HG02588 (cell line): ENCODE results near the gene BLTP3B.
A peak's percentile ranks its signal among the peaks of the same experiment; 100 is the strongest.

ENCODE experiments used
- ATAC-seq: cut with Tn5 transposase; IDR thresholded peaks from one replicate; pipeline ENCODE4 v1.9.1; 2021; ENCODE audit warnings: mild to moderate bottlenecking, moderate library complexity; ENCODE audit not compliant: unreplicated experiment

The BLTP3B gene

DNA sequence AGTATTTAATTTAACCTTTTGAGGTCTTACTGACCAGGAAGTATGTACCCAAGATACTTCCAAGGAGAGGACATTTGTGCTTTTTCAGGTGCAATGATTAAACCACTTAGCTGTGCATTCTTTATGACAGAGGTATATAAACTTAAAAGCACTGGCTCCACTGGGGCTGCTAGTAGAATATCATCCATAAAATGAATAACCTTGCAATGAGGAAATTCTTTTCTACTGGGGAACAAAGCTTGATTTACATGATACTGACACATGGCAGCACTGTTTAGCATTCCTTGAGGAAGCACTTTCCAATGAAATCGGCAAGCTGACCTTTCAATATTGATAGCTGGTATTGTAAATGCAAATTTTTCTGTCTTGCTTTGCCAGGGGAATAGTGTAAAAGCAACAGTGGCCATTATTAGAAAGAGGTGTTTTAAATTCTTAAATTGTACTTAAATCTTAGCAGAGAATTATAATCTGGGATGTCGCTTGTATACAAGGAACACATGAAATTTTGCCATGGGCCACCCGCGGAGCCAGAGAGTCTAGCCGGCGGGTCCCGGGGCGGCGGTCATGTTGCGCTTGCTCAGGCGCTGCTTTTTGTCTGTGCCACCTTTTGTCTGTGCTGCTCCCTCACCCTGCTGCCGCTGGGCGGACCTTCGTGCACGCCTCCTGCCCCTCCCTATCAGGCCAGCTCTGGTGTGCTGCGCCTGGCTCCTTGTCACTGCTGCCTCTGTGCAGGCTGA lies 20.9 kb upstream of the BLTP3B start:
- ATAC-seq, result peak; percentile 92

DNA sequence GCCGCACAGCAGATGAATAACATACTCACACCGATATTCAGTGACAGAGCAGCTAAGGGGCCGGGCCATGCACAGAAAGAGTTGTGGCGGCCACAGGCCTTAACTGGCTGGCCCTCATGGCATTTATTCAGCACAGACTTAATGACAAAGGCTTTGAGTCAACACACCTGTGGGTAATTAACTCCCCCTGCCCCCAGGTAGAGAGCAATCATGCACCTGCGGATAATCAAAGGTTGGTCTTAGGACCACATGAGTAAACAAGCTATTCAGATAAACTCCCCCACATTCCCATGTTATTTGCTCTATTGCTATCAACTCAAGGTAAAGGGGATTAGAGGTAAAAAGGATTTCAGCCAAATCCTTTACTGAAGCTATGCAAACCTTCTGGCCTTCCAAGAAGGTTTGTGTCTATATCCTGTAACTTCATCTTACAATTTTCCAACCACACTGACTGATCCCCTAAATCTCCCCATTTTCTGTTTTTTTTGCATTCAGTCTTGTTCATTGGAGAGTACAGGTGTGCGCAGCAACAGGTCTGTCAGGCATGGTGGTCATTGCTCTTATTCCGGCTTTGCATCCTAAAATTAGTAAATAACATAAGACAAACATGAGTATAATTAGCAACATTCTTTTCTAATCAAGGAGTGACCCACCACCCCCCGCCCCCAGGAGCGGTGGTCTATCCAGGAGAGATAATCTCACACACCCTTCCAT lies 16.9 kb upstream of the BLTP3B start:
- ATAC-seq, result no peak

DNA sequence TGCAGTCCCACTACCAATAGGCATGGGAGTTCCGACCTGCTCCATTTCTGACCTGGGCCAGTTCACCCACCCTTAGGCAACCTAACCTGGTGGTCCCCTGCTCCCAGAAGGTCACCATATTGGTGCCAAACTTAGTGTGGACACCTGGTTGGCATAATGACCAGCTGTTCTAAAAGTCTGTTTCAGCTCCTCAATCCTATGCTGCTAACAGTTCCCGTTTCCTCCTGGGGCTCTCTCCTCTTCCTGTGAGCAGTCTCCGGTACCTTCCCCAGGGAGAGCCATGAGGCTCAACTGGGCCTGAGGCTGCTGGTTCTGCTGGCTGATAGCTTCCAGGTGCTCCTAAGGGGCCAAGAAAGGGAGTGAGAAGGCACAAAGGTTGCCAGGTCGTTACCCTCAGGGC lies 15.9 kb upstream of the BLTP3B start:
- peak; percentile 67 for ATAC-seq

DNA sequence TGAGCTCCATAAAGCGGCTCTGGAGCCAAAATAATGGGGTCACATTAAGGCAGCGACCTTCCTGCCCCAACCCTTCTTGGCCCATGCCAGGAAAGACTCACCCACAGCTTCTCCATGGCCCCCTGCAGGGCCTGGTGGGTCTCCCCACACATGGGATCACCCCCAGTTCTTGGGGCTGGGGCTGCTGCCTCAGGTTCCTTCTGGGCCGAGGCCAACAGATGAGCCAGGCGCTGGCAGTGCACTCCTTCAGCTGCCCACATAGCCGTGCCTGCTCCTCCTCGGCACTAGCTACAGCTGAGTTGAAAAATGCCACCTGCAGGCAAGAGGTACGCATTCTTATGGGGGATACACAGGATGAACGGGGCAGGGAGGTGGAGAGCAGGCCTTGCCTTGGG lies 14.8 kb upstream of the BLTP3B start:
- no peak for ATAC-seq

DNA sequence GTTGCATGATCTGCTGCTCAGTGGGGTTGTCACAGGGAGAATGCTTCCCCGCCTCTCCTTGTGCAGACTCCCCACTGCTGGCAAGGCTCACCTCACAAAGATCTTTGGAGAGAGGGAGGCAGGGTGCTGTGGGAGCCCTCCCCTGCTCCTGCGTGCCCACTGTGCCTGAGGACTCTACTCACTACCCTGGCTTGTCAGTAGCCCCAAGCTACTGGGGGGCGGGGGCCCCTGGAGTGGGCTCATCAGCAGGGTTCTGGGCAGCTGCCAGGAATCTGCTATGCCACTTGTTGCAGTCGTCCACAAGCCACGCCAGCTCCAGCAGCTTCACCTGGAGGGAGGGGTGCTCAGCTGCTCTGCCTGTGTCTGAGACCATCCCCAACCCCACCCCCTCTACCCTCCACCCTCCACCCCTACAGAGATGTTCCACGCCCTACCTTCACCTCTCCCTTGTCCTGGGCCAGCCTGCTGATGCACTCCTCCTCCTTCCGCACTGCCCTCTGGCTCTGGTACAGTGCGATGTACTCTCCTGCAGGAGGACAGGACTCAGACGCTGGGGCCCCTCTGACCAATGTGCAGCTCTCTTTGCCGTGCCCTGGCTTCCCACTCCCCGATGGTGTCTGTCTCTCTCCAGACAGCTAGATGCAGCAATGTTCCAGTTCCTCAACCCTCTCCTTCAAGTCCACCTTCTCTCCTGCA lies 14.2 kb upstream of the BLTP3B start:
- no peak for ATAC-seq

DNA sequence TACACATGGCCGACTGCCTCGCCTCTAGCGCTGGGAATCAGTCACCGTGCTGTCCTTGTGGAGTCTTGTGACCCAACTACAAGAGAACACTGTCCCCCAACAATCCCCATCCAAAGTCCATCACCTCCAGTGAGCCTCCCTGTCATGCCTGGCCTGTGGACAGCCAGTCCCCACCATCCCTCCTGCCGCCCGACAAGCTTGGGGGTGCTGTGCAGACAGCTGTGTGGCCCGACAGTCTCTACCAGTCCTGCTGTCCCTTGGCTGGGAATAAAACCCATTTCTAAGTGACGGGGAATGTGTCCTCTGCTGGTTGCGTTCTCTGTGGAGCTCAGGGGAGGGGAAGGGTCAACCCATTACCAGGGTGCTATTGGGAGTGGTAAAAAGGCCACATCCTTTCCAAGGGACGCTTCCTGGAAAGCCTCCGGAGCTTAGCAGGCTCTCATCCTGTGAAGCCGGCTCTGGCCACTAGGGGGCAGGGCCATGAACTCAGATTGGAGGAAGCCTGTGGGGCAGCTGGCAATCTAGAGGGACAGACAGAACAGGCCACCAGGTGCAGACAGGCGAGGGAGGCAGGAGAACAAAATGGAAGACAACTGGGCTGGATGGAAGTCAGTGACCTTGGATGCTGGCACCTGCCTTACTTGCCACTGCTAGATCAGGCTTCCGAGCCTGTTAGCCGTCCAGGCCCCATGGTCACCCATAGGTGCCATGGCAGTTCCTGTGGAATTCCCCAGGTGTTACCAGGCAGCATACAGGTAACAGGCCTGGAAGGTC lies 12.0 kb upstream of the BLTP3B start:
- ATAC-seq, result peak; percentile 47

DNA sequence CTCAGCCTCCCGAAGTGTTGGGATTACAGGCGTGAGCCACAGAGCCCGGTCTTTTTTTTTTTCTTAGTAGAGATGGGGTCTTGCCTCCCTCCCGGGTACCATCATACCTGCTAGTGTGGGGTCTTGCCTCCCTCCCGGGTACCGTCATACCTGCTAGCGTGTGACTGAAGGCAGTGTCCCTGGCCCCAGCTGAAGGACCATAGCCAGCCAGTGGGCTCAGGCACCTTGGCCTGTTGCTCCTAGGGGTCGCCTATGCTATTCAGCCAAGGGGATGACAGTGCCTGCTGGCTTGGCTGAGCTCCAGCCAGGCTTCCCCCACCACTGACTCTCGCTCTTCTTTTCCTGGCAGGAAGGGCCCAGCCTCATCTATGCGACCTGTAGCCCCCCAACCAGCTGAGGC lies 10.5 kb upstream of the BLTP3B start:
- ATAC-seq, result no peak

DNA sequence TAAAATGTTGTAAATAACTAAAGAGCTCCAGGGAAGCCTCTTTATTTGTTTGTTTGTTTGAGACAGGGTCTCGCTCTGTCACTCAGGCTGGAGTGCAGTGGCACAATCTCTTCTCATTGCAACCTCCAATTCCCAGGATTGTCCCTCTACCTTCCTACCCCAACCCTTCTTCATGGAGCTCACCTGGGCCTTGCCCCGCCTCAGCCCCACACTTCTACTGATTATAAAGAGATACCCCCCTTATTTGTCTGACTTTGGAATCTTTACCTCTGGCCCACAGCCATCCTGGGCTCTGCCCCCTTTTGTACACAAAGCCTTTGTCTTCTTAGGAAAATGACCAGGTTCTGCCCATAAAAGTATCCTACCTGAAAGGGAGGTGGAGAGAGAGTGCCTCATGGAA lies 9.1 kb upstream of the BLTP3B start:
- no peak for ATAC-seq

DNA sequence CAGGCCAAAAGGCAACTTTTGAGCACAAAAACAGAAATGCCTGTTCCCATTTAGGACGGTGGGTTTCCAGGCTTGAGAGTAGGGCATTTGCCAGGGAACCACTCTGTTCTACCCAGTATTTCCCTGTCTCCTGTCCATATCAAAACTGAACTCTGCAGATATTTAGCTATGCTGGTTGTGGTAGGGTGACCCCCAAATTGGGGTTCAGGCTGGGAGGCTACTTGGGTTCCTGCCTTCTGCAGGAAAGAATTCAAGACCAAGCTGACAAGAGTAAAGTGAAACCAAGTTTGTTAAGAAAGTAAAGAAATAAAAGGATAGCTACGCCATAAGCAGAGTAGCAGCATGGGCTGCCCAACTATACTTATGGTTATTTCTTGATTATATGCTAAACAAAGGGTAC lies 3.6 kb upstream of the BLTP3B start:
- no peak for ATAC-seq

DNA sequence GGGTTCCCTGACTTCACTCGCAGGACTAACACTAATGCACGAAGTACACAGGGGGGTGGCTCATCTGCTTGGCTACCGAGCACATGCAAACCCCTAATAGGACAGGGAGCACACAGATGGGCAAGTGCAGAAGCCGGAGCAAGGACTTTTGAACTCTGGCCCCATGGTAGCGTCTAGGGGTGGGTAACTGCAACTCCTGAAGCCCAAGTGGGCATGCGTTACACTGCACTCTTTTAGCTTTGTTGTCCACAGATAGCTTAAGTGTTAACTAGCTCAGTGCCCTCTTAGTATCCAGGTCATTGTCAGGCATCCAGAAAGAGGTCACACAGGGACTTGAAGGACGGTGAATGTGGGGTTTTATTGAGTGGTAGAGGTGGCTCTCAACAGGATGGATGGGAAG lies 3.0 kb upstream of the BLTP3B start:
- ATAC-seq, result no peak

DNA sequence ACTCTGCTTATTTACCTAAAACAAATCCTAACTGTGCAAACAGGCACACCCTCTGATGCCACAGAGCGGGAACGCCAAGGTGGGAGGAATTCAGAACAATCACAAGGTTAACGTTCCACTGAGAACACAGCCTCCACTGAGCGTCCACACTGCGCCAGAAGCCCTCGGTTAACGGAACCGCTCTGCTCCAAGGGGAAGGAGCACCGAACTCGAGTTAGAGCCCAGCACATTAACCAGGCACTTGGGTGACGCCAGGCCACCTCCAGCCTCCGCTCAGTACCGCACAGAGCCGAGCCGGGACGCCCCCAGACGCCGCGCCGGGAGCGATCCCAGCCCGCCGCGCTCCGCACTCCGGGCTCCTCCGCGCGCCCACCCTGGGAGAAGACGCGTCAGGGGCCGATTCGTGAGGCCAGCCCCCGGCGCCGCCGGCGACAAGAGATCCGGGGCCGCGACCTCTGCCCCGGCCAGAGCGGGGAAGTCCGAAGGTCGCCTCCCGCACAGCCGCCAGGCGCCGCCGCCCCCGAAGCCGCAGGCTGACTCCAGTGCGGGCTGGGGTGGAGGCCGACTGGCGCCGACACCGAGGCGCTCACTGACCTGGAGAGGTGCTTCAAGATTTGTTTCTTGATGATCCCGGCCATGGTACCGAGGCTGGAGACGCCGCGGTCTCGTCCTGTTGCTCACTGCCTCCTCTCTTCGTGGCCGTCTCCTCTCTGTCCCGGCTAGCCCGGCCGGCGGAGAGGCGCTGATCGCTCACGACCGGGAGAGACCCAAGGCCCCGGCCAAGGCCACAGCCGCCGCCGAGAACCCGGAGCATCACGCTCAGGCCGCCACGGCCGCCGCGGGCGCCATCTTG lies 450 bp downstream of the BLTP3B start:
- peak; percentile 41 for ATAC-seq

DNA sequence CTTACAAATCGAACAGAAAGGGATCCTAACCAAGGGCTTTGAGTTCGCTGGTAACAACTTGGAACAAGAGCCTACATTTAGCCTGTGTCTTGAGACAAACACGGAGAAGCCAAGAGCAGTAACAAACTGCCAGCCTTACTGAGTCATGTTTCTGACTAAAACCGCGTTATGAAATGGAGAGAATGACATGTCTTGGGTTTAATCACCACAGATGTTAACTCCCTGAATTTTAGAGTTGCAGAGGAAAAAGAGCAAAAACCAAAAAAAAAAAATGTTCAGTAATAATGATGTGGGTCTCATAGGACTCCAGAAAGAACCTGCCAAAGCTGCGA lies 1.0 kb downstream of the BLTP3B start:
- peak; percentile 30 for ATAC-seq

DNA sequence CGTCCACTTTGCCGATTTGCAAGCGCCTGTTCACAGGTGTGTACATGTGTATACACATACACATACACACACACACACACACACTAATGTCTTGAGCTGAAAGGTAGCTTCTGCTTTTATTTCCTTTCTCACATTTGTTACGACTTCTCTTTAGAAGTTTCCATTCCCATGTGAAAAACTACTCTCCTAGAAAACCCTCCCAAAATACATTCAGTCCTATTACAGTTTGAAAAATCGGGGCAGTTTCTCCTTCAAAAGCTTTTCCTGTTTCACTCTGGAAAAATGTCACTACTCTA lies 3.9 kb downstream of the BLTP3B start:
- ATAC-seq, result no peak

DNA sequence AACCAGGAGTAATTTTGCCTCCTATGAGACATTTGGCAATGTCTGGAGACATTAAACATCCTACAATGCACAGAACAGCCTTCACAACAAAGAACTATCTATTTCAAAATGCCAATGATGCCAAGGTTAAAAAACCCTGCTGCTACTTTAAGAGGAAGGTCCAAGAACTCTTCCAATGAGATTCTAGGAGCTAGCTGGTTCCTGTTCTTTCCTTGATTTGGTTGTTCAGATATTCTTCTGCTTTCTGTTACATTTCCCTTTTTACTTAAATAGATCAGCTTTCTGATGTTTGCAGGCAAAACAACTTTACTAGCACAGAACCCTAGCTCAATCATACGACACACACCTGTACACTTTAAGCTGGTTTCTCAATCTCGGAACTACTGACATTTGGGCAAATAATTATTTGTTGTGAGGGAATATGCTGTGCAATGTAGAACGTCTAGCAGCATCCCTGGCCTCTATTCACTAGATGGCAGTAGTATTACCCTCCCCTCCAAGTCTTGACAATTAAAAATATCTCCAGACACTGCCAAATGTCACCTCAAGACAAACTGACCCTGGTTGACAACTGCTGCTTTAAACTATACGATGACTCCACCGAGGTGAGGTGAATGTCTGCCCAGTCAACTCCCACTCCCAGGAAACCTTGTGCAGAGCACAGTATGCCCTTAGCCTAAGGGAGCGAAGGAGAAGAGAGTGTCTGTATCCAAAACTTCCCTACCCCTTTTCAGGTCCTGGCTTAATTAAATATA lies 4.4 kb downstream of the BLTP3B start:
- no peak for ATAC-seq

DNA sequence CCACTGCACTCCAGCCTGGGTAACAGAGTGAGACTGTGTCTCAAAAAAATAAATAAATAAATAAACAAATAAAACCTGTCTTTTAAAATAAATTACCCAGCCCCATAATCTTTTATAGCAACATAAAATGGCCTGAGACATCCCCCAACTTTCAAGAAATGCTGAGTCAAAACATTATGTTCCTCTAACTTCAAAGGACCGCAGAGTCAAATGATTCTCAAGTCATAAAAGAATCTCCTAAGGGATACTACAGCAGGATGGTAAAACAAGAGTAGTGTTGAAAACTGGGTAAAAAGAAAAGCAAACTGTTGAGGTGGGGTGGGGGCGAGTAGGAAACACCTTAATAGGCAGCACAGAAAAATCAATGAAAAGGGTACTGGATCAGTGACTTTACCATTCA lies 9.5 kb downstream of the BLTP3B start:
- ATAC-seq, result no peak

DNA sequence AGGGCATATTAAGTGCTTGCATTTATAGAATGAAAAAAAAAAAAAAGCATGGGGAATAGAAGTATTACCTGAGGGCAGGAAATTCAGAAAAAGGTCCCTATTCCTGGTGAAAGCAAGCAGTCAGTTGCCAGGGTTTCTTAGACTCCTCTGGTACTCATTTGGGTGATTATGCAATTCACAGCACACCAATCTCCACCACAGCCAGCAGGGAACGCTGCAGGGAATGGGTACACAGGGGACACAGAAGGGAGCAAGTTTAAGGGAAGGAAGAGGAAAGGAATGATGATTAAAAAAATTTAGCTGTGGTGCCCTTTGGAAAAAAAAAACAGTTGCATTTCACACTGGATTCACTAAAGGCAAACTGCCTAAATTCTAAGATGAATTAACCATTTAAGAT lies 14.2 kb downstream of the BLTP3B start:
- ATAC-seq, result no peak

DNA sequence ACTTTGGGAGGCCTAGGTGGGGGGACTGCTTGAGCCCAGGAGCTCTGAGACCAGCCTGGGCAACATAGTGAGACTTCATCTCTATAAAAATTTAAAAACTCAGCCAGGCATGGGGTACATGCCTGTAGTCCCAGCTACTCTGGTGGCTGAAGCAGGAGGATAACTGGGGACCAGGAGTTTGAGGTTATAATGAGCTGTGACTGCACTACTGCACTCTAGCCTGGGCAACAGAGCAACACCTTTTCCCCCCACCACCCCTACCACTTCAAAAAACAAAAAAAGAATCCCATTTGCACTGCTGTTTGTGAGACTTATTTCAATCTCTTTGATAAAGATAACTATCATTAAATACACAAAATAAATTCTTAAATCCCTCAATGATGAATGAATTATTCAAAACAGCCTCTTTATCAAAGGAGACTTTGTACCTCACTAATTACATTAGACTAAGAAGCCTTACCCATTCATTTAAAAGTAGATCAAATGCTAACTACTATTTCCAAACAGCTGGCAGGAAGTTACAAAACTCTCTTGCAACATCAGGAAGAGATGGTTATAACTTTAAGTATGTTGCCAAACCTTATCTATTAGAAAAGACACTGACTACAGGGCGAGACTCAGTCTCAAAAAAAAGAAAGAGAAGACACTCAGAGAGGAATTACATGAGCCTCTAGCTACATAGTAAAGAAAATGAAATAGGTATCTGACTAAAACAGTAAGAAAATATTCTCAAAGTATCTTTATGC lies 14.7 kb downstream of the BLTP3B start:
- ATAC-seq, result no peak

DNA sequence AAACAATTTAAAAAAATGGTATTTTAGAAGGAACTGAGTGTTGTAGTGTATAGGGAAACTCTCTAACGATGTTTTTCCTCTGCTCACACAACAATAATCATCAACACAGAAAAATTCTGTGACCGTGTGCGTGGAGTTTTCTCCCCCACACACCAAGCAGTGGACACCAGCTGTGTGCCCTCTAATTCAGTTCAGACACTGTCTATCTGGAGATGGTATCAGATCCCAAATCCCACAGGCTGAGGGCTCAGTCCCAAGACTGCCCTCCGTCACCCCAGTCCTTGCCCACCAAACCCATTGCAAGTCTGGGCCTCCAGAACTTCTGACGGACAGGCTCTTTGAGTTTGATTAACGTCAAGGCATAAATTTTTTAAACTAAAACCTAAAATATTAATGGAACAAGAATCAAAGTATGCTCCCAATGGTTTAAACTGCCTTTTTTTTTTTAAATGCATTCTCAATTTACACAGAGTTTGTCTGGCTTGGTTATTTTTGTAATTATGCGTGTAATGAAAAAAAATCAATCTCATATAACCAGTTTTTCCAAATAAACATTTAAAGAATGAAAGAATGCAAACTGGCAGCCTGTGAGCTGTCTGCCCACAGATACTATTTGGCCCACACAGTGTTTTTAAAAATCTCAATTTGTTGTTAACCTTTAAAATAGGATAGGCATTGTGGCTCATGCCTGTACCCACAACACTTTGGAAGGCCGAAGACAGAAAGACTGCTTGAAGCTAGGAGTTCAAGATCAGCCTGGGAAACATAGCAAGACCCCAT lies 19.2 kb downstream of the BLTP3B start:
- no peak for ATAC-seq

DNA sequence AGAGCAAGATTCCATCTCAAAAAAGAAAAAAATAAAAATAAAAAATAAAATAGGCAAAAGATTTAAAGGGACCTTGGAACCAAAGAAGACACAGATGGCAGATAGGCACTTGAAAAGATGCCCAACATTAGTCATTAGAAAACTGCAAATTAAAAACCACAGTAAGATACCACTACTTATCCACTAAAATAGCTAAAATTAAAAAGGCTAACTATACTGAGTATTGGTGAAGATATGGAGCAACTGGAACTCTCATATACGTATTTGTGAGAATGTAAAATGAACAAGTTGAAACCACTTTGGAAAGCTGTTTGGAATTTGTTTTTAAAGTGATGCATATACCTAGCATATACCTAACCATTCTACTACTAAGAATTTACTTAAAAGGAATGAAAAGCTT lies 22.3 kb downstream of the BLTP3B start:
- no peak for ATAC-seq
